ENCODE measurements around the gene ZNF219. TPM values are rescaled to one million over a fixed set of nuclear protein-coding genes. Genes with fewer than 3 reads are reported as not detected.

ZNF219 gene
- total RNA-seq, 2 experiments from 2014 or later: 5.0 to 6.2 TPM

DNA sequence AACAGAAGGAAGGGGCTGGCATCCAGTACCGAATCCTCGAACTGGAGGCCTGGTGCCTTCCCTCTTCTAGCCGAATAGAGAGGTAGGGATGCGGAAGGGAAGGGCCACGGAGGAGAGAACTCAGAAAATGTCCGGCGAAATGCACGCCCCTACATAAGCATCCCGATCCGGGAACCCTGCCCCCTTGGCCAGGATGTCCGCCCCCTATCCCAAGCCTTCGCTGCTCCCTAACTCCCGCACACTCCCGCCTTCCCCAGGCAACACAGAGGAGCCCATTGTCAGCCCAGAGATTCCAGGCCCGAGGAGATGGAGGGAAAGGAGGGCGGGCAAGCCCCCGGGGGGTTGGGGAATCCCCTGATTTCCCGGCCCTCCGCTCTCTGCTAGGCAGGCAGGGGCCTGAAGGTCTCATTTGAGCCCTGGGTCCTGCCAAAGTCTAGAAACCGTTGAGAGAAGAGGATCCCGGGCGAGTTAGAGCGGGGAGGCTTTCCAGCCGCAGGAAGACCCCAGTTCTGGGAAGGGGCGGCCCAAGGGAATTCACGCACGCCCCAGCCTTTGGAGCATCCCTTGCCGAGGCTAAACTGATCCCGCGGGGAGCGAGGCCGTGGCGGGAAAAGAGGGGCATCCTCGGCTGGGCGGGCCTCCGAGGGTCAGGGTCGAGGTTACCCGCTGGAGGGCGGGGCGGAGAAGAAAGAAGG, 28.9 kb downstream of the ZNF219 start:
- ChIA-PET CTCF (interaction anchor here (1.3 to 3.1 kb wide), 5 partner anchors 14 to 34 kb away, joined by 4 to 25 read pairs (median 19); no protein-coding TSS in a partner anchor), POLR2A (no interaction called here)
- H3K27me3 Mint-ChIP-seq: peaks cover 79% of the 10 kb centered on the region
- no peak overlapping the region for H3K27ac Mint-ChIP-seq
- DNase-seq: no peak
- H3K4me3 Mint-ChIP-seq: peak overlapping the region; percentile 49
- H3K4me1 Mint-ChIP-seq: peaks cover 34% of the 10 kb centered on the region
- H3K36me3 Mint-ChIP-seq (ENCODE audit: low read depth): no peaks in the 10 kb centered on the region
- H3K9me3 Mint-ChIP-seq: no peaks in the 10 kb centered on the region

DNA sequence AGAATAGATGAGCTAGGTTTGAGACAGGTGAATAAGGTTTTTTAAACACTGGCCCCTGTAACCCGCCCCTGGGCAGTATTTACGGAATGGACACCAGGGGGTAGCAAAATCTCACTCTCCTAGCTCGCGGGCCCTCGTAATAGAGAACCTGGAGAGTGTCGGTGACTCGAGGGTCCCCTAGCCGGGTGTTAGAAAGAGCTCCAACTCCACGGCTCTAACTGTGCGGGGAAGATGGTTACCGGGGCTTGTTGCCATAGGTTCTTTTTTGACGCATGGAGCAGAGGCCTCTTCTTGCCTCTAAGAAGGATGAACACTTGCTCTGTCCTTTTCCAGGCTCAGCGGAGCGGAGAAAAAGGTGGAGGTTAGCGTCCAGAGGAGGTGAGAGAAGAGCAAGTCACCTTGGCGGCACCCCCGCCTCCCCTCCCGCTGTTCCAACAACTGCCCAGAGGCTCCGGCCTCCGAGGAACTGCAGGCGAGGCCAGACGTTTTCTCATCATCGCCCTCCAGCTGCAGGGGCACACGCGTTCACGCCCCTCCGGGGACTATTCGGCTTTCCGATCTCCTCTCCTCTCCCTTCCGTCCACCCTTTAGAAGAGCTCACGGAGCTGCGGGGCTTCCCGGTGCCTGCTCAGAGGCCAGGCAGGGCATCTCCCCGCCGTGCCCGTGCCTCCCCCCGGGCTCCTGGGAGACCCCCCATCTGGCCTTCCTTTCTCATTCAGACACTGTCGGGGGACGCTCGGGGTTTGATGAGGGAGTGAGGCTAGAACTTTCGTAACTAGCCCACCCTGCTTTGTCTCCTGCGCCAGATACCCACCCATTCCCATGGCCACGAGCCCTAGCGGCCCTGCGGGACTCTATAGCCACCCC, 29.7 kb downstream of the ZNF219 start:
- POLR2A ChIA-PET: no interaction called here
- Mint-ChIP-seq H3K27me3 (peaks cover 79% of the 10 kb centered on the region), H3K4me3 (no peak overlapping the region), H3K27ac (no peak overlapping the region), H3K36me3 (ENCODE audit: low read depth) (no peaks in the 10 kb centered on the region), H3K4me1 (peaks cover 34% of the 10 kb centered on the region), H3K9me3 (no peaks in the 10 kb centered on the region)
- CTCF ChIA-PET: interaction anchor here (0.9 to 1.6 kb wide), 12 partner anchors 13 to 412 kb away, joined by 3 to 19 read pairs (median 5); partner anchors contain the start of gene TPPP2
- DNase-seq: peak; percentile 42

DNA sequence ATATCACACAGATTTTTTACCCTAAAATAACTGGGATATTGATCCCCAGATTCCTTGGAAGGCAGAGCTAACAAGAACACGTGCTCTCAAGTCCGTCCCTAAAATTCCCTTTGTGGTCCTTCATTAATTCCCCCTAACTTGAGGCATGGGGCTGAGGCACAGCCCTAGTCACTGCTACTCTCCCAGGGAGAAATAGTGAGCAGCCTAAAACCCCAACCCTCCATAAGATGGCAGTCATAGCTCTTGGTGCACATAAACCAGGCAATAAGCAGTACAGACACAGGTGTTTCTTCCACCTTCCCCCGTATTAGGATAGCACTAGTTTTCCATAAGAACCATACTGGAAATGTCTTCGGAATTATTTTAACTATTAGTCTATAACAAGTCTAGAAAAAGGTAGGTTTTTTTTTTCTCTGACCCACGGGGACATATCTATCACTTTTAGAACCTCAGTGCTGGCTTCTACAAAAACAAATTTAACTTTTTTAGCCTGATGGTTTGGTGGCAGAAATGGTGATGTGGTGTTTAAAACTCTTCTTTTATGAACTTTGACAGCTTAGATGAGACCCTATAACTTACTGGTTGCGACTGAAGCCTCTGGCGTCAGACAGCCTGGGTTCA, 31.5 kb downstream of the ZNF219 start:
- no peaks in the 10 kb centered on the region for H3K9me3 Mint-ChIP-seq
- H3K4me1 Mint-ChIP-seq: peaks cover 31% of the 10 kb centered on the region
- DNase-seq: no peak
- no peak overlapping the region for H3K27ac Mint-ChIP-seq
- CTCF ChIA-PET: interaction anchor here (0.6 to 1.6 kb wide), 5 partner anchors 8 to 86 kb away, joined by 3 to 9 read pairs (median 3); no protein-coding TSS in a partner anchor
- POLR2A ChIA-PET: no interaction called here
- peaks cover 78% of the 10 kb centered on the region for H3K27me3 Mint-ChIP-seq
- H3K4me3 Mint-ChIP-seq: no peak overlapping the region
- H3K36me3 Mint-ChIP-seq (ENCODE audit: low read depth): no peaks in the 10 kb centered on the region

DNA sequence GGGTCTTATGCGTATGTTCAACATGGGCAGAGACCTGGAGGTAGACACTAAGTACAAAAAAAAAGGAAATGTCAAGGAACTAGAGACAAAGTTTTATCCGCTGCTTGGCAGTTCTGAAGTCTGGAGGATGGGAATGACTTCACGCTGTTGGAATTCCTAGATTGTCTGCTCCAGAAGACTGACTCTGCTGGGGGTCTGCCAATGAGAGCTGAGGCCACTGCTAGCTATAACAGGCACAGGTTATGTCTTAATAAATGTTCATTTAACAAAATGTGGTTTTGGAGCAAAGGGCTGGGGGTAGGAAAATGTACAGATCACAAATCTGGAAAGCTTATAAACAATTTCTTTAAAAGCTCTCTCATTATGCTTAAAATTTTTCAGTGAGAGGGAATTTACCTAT, 35.0 kb downstream of the ZNF219 start:
- DNase-seq: no peak
- POLR2A ChIA-PET: no interaction called here
- CTCF ChIA-PET: interaction anchor here (0.6 to 2.8 kb wide), 3 partner anchors 29 to 267 kb away, joined by 3 to 13 read pairs (median 4); no protein-coding TSS in a partner anchor
- Mint-ChIP-seq H3K27me3 (peaks cover 53% of the 10 kb centered on the region), H3K4me3 (no peak overlapping the region), H3K36me3 (ENCODE audit: low read depth) (no peaks in the 10 kb centered on the region), H3K27ac (no peak overlapping the region), H3K9me3 (no peaks in the 10 kb centered on the region), H3K4me1 (peaks cover under 1% of the 10 kb centered on the region)

DNA sequence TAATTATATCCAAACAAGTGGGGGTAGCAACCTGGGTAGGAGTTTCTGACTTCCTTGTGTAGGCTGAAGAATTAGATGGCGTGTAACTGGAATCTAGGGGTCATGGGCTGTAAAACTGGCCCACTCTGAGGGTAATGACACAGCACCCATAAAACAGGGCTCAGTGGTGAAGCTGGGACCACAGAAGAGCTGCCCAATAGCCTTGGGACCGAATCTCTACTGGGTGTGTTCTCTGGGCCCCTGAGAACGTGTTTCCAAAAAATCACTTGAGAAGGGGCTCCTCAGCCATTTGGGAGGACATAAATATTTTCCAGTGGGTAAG, 37.1 kb downstream of the ZNF219 start:
- Mint-ChIP-seq H3K27me3 (peaks cover 35% of the 10 kb centered on the region), H3K4me1 (no peaks in the 10 kb centered on the region), H3K27ac (no peak overlapping the region), H3K9me3 (no peaks in the 10 kb centered on the region), H3K4me3 (no peak overlapping the region), H3K36me3 (ENCODE audit: low read depth) (no peaks in the 10 kb centered on the region)
- no peak for DNase-seq
- ChIA-PET POLR2A (no interaction called here), CTCF (interaction anchor here (2.7 kb wide), 1 partner anchor 31 kb away, joined by 10 read pairs; no protein-coding TSS in a partner anchor)

DNA sequence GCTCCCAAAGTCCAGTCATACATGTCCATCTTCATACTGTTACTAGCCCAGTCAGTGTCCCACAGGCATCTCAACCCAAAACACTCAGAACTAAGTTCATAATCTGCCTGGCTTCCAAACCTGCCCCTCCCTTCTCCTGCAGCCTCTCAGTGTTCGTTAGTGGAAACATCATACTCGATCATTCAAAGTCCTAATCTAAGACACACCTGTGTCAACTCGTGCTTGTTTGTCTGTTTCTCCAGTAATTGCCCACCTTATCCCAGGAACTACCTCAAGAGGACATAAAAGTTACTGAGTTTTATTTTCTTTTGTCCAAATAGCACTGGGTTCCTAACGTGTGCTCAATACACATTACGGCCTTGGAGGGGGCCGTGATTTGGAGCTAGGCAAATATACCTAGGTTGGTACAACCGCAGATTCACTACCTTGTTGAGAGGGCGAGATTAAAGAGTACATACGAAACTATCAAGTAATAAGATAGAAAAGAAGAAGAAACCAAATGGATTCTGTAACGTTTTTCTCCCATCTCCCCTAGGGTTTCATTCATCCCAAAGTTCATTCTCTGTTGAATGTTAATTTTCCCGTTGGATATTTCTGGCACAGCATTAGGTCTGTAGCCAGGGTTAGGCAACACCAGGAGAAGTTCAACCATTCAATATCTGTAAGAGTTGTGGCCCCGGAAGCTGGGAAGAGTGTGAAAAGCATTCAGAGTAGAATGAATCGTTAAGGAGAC, 37.7 kb downstream of the ZNF219 start:
- Mint-ChIP-seq H3K4me3 (no peak overlapping the region), H3K36me3 (ENCODE audit: low read depth) (no peaks in the 10 kb centered on the region), H3K27me3 (peaks cover 30% of the 10 kb centered on the region), H3K9me3 (no peaks in the 10 kb centered on the region), H3K27ac (no peak overlapping the region), H3K4me1 (no peaks in the 10 kb centered on the region)
- DNase-seq: no peak
- POLR2A ChIA-PET: no interaction called here
- CTCF ChIA-PET: interaction anchor here (0.5 to 2.7 kb wide), 2 partner anchors 32 to 260 kb away, joined by 3 to 10 read pairs; no protein-coding TSS in a partner anchor

DNA sequence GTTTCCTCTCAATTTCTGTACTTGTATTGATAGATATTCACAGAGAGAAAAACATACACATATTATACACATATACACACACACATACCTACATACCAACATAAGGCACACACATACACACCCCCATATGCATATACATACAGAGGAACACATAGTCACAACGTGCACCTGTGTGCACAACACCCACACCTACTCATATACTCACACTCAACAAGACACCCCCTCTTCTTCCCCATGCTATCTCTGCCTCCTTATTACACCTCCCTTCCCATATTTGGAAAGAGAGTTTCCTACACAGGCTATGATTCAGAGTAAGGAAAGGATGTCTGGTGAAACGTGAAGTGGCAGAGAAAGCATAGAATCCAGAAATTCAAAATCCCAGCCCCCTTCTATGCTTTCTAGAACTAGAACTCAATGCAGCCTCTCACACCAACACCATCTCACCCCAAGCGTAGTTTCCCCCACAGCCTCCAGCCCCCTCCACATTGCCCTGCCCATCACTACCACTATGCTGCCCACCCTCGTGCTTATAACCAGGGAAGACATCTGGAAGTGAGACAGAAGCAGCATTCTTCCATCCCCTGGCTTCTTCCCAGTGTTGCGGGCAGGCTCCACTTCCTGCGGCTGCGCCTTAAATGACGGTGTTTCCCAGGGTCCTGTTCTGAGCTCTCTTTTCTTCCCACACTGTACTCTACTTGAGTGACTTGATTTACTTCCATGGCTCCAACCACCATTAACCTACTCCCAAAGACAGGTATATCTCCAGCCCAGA, 38.4 kb downstream of the ZNF219 start:
- Mint-ChIP-seq H3K27ac (no peak overlapping the region), H3K4me3 (no peak overlapping the region), H3K9me3 (no peaks in the 10 kb centered on the region), H3K27me3 (peaks cover 24% of the 10 kb centered on the region), H3K4me1 (no peaks in the 10 kb centered on the region), H3K36me3 (ENCODE audit: low read depth) (no peaks in the 10 kb centered on the region)
- CTCF ChIA-PET: interaction anchor here (2.7 kb wide), 1 partner anchor 32 kb away, joined by 10 read pairs; no protein-coding TSS in a partner anchor
- POLR2A ChIA-PET: no interaction called here
- no peak for DNase-seq

DNA sequence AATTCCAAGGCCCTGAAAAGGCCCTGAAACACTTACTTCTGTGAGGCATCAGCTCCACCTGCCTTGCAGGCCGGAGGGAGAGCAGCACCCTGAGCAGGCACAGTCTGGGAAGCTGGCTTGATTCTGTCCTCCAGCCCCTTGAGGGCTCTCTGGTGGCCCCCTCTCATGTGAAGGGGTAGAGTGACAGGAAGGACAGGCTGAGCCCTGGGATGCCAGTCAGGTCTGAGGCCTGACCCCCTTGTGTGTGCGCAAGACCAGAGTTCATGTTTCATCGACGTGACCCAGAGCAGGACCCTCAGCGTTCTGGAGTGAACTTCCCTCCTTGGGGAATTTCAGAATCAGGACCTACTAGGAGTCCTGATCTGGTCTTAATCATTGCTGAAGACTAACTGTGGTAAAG, 39.6 kb downstream of the ZNF219 start:
- H3K4me3 Mint-ChIP-seq: no peak overlapping the region
- peaks cover 18% of the 10 kb centered on the region for H3K27me3 Mint-ChIP-seq
- ChIA-PET POLR2A (no interaction called here), CTCF (interaction anchor here (1.3 to 1.8 kb wide), 2 partner anchors 8 to 12 kb away, joined by 3 to 6 read pairs; partner anchors contain the start of gene ARHGEF40)
- no peaks in the 10 kb centered on the region for H3K9me3 Mint-ChIP-seq
- no peak for DNase-seq
- H3K36me3 Mint-ChIP-seq (ENCODE audit: low read depth): no peaks in the 10 kb centered on the region
- H3K27ac Mint-ChIP-seq: no peak overlapping the region
- H3K4me1 Mint-ChIP-seq: peaks cover 4% of the 10 kb centered on the region

DNA sequence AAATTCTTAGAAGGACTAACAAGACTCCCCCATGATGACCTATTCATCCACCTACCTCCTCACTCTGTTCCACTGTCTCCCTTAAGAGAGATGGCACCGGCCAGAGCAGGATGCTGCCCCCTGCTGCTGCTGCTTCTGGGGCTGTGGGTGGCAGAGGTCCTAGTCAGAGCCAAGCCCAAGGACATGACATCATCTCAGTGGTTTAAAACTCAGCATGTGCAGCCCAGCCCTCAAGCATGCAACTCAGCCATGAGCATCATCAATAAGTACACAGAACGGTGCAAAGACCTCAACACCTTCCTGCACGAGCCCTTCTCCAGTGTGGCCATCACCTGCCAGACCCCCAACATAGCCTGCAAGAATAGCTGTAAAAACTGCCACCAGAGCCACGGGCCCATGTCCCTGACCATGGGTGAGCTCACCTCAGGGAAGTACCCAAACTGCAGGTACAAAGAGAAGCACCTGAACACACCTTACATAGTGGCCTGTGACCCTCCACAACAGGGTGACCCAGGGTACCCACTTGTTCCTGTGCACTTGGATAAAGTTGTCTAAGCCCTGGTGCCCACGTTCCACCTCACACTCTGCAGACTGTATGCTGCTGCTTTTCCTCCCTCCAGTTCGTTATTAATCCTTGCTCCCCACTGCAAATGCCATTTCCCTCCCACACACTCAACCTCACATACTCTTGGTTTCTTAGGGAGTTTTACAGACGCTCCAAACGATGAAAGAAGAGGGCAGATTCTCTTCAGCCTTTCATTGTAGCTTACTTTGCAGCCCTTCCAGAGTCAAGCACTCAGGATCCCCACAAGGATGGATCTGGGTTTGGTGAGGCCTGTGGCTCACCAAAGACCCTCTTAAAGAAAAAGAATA, 40.4 kb downstream of the ZNF219 start, which contains the start of gene RNASE8:
Gene RNASE8, plus strand, starts transcription at position 20 of the 873 bp plus-strand sequence. Its CDS starts 71 bp downstream, at position 91.
- Mint-ChIP-seq H3K27me3 (peaks cover 13% of the 10 kb centered on the region), H3K4me3 (no peak within 1 kb of the TSS), H3K36me3 (ENCODE audit: low read depth) (no peaks in the 10 kb centered on the region), H3K4me1 (peaks cover 4% of the 10 kb centered on the region), H3K9me3 (no peaks in the 10 kb centered on the region), H3K27ac (no peak within 1 kb of the TSS)
- CTCF ChIA-PET: interaction anchor here (0.6 to 1.8 kb wide), 4 partner anchors 9 to 683 kb away, joined by 3 to 6 read pairs (median 5); partner anchors contain the start of gene ARHGEF40
- POLR2A ChIA-PET: no interaction called here
- DNase-seq: no peak

DNA sequence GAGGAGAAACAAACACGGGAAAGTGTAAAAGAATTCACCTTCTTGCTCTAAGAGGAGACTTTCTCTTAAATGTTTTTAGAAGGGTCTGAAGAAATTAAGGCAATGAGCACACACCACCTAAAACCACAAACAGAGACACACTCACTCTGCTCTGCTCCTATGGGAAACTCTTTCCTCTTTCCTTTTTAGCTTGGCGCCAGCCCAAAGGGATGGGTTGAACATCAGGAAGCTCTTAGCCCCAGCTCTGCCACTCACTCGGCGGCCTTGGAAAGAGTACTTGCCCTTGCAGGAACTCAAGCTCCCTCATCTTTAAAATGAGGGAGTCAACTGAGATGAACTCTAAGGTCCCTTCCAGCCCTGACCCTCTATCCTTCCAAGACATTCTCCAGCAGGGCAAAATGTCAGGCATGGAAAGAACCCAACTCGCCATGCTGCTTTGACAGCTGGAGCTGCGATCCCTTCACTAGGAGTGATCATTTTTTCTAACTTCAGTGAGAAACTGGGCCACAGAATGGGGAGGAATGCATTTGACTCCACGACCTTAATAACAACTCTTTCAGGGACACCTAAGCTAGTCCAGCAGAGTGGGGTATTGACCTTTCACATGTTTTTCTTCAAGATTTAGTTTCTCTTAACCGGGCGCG, 41.8 kb downstream of the ZNF219 start:
- Mint-ChIP-seq H3K36me3 (ENCODE audit: low read depth) (no peaks in the 10 kb centered on the region), H3K27me3 (peaks cover 8% of the 10 kb centered on the region), H3K9me3 (no peaks in the 10 kb centered on the region), H3K4me3 (no peak overlapping the region), H3K4me1 (peaks cover 4% of the 10 kb centered on the region), H3K27ac (no peak overlapping the region)
- ChIA-PET CTCF (interaction anchor here (1.0 to 1.2 kb wide), 2 partner anchors 36 to 42 kb away, joined by 4 to 5 read pairs; no protein-coding TSS in a partner anchor), POLR2A (interaction anchor here (0.6 kb wide), 1 partner anchor 43 kb away, joined by 3 read pairs; no protein-coding TSS in a partner anchor)
- DNase-seq: no peak
